GM21825 (cell line): ENCODE results near the gene MADD.
"Not testable (repeated sequence)": the region's sequence is repeated elsewhere in the genome, so short reads cannot be mapped to it uniquely, and the experiment has no call there.

ENCODE experiments used
- ATAC-seq: cut with Tn5 transposase; IDR thresholded peaks from one replicate; pipeline ENCODE4 v1.9.1; 2021; ENCODE audit warnings: mild to moderate bottlenecking, moderate library complexity; ENCODE audit not compliant: unreplicated experiment

The MADD gene

GRCh38 chr11:47272706-47273105, 2.8 kb downstream of the MADD start:
- no peak for ATAC-seq

- no peak for ATAC-seq
Measured at GRCh38 chr11:47274495-47275235, 4.7 kb downstream of the MADD start.

- no peak for ATAC-seq
Measured at GRCh38 chr11:47276923-47277322, 7.0 kb downstream of the MADD start.

GRCh38 chr11:47278058-47278457, 8.1 kb downstream of the MADD start:
- ATAC-seq: no peak

- no peak for ATAC-seq
Measured at GRCh38 chr11:47278769-47279168, 8.8 kb downstream of the MADD start.

GRCh38 chr11:47280099-47280498, 10.2 kb downstream of the MADD start:
- no peak for ATAC-seq

GRCh38 chr11:47280860-47281259, 10.9 kb downstream of the MADD start:
- no peak for ATAC-seq

GRCh38 chr11:47282462-47282861, 12.5 kb downstream of the MADD start:
- no peak for ATAC-seq

GRCh38 chr11:47284151-47284550, 14.2 kb downstream of the MADD start:
- ATAC-seq: no peak

GRCh38 chr11:47285969-47286770, 16.2 kb downstream of the MADD start:
- no peak for ATAC-seq

- ATAC-seq: no peak
Measured at GRCh38 chr11:47288066-47288465, 18.1 kb downstream of the MADD start.

GRCh38 chr11:47289856-47290255, 19.9 kb downstream of the MADD start:
- no peak for ATAC-seq

GRCh38 chr11:47295385-47295784, 25.5 kb downstream of the MADD start:
- ATAC-seq: no peak

- no peak for ATAC-seq
Measured at GRCh38 chr11:47296045-47296444, 26.1 kb downstream of the MADD start.

- ATAC-seq: no peak
Measured at GRCh38 chr11:47299078-47299477, 29.1 kb downstream of the MADD start.

- ATAC-seq: no peak
Measured at GRCh38 chr11:47302853-47303252, 32.9 kb downstream of the MADD start.

- no peak for ATAC-seq
Measured at GRCh38 chr11:47305734-47306483, 36.0 kb downstream of the MADD start.

- ATAC-seq: no peak
Measured at GRCh38 chr11:47306484-47306844, 36.5 kb downstream of the MADD start.

- no peak for ATAC-seq
Measured at GRCh38 chr11:47308050-47308823, 38.3 kb downstream of the MADD start.

GRCh38 chr11:47314992-47315391, 45.1 kb downstream of the MADD start:
- no peak for ATAC-seq

- ATAC-seq: not testable (repeated sequence)
Measured at GRCh38 chr11:47316501-47316900, 46.6 kb downstream of the MADD start.
